ENCODE results near the gene IL22RA1.

DNA sequence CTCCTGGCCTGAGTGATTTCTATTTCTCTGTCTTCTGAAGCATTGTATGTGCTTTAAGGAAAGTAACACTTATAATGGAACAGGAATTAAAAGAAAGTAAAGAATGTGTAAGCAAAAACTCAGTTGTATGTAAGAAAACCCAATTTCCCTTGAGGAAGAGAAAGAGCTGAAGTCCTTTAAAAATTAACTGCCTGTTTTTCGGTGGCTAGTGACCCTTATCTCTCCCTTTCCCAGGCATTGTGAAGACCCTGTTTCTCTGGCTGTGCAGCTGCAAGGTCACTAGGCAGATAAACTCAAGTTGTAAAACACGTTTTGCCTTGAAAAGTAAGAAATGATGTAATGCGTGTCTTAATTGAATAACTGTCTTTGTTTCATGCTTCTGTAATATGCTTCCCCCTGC, 39.5 kb downstream of the IL22RA1 start:
- TF ChIP-seq, protein P1, sequence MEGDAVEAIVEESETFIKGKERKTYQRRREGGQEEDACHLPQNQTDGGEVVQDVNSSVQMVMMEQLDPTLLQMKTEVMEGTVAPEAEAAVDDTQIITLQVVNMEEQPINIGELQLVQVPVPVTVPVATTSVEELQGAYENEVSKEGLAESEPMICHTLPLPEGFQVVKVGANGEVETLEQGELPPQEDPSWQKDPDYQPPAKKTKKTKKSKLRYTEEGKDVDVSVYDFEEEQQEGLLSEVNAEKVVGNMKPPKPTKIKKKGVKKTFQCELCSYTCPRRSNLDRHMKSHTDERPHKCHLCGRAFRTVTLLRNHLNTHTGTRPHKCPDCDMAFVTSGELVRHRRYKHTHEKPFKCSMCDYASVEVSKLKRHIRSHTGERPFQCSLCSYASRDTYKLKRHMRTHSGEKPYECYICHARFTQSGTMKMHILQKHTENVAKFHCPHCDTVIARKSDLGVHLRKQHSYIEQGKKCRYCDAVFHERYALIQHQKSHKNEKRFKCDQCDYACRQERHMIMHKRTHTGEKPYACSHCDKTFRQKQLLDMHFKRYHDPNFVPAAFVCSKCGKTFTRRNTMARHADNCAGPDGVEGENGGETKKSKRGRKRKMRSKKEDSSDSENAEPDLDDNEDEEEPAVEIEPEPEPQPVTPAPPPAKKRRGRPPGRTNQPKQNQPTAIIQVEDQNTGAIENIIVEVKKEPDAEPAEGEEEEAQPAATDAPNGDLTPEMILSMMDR (IDR thresholded peaks at IDR 0.05), result no peak
- TF ChIP-seq POLR2A (IDR thresholded peaks at IDR 0.05) (no peak), POLR2AphosphoS5 (IDR thresholded peaks at IDR 0.05) (no peak), EP300 (IDR thresholded peaks at IDR 0.05) (no peak)
